ENCODE data around the gene KATNAL1.

KATNAL1 gene

DNA sequence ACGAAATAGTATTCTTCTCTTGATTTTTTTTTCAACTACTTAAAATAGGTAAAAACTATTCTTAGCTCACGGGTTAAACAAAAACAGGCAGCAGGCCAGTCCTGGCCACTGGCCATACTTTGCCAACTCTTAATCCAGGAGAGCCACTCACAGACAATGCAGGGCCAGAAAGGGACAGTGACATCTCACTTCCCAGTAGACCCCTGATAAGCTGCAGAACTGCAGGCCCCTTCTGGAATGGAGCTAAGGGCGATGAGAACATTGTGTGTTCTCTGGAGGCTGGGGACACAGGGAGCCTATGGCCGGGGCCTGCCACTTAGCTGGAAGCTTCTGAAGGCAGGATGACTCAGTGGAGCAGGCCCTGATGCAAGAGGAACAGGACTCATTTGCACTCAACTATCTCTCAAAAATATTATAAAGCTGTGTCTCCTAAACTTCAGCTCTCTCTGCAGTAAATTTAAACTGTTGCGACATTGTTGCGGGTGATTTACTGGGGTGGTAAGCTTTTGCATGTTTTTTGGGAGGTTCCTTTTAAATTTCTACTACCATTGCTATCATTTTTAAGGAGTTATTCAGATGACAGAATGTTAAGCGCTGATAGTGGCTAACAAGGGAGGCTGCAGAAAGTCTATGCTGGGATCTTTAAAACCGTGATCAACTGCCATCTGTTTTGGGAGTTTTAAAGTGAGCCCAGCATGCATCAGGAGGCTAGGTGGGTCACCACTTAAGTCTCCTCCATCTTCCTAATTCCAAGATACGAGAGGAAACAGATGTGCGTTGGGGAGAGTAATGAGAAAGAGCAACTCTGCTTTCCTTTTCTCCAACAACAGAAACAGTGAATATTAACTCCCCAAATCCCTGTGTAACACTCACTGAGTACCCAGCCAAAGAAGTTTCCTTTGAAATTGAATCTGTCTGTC lies 33.2 kb upstream of the KATNAL1 start:
- TF ChIP-seq GATA3 (IDR thresholded peaks at IDR 0.05; ENCODE audit: low read depth, low read length) (no peak), GATA2 (IDR thresholded peaks at IDR 0.05; ENCODE audit: low read depth, low read length) (no peak)

GRCh38 chr13:30339738-30340330 lies 32.5 kb upstream of the KATNAL1 start:
- no peak for TF ChIP-seq GATA2 (IDR thresholded peaks at IDR 0.05; ENCODE audit: low read depth, low read length)
- TF ChIP-seq GATA3 (IDR thresholded peaks at IDR 0.05; ENCODE audit: low read depth, low read length), result no peak

GRCh38 chr13:30338952-30339351 lies 31.6 kb upstream of the KATNAL1 start:
- TF ChIP-seq GATA2 (IDR thresholded peaks at IDR 0.05; ENCODE audit: low read depth, low read length), result no peak
- TF ChIP-seq GATA3 (IDR thresholded peaks at IDR 0.05; ENCODE audit: low read depth, low read length), result no peak

GRCh38 chr13:30338331-30338851 lies 31.0 kb upstream of the KATNAL1 start:
- no peak; the same call in 1 of the 2 replicates for TF ChIP-seq GATA2 (IDR thresholded peaks at IDR 0.05; ENCODE audit: low read depth, low read length)
- TF ChIP-seq GATA3 (IDR thresholded peaks at IDR 0.05; ENCODE audit: low read depth, low read length), result no peak

DNA sequence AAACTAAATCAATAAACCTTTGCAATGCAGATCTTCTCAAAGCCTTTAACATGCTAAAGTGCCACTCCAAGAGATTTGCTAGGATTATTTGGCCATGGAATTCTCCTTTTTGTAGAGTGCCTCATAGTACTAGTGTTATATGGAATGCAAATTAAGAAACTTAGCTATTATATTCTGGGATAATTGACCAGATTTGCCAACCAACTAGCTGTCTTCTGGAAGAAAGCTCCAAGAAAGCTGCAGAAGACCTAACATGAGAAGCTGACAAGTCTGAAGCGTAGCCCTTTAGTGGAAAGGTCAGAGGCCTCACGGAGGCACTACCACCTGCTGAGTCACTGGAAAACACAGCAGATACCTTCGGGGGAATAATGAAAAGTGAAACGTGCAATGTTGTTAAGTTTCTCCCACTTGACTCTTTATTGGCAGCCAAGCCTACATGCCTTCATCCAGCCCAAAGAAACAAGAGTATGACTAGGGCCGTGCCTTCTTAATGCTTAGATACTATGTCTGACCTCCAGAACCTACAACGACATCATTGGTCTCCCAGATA lies 29.8 kb upstream of the KATNAL1 start:
- no peak for TF ChIP-seq GATA2 (IDR thresholded peaks at IDR 0.05; ENCODE audit: low read depth, low read length)
- no peak for TF ChIP-seq GATA3 (IDR thresholded peaks at IDR 0.05; ENCODE audit: low read depth, low read length)

- TF ChIP-seq GATA3 (IDR thresholded peaks at IDR 0.05; ENCODE audit: low read depth, low read length), result no peak
- no peak for TF ChIP-seq GATA2 (IDR thresholded peaks at IDR 0.05; ENCODE audit: low read depth, low read length)
These were observed 27.5 kb upstream of the KATNAL1 start for GRCh38 chr13:30334663-30335386.

DNA sequence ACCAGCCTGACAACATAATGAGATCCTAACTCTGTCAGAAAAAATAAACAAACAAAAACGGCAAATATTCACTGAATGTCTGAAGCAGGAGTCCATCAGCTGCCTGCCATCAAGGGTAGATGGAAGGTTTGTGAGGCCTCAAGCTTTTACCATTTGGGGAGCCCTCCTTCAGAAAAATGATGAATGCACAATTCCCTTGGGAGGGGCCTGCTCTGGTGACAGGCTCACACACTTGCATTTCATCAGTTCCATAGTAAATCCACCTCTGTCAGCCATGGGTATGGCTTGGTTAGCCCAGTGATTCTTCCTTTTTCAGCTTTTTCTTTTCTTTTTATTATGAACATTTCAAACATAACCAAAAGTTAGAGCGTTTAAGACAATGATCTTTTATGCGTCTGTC lies 26.3 kb upstream of the KATNAL1 start:
- TF ChIP-seq GATA2 (IDR thresholded peaks at IDR 0.05; ENCODE audit: low read depth, low read length) (no peak), GATA3 (IDR thresholded peaks at IDR 0.05; ENCODE audit: low read depth, low read length) (no peak)

- TF ChIP-seq GATA3 (IDR thresholded peaks at IDR 0.05; ENCODE audit: low read depth, low read length), result no peak
- TF ChIP-seq GATA2 (IDR thresholded peaks at IDR 0.05; ENCODE audit: low read depth, low read length), result no peak
These were observed 25.2 kb upstream of the KATNAL1 start for GRCh38 chr13:30332456-30333143.

- TF ChIP-seq GATA2 (IDR thresholded peaks at IDR 0.05; ENCODE audit: low read depth, low read length), result no peak
- no peak for TF ChIP-seq GATA3 (IDR thresholded peaks at IDR 0.05; ENCODE audit: low read depth, low read length)
These were observed 24.0 kb upstream of the KATNAL1 start for GRCh38 chr13:30331331-30331771.

- TF ChIP-seq GATA3 (IDR thresholded peaks at IDR 0.05; ENCODE audit: low read depth, low read length) (no peak), GATA2 (IDR thresholded peaks at IDR 0.05; ENCODE audit: low read depth, low read length) (no peak)
These were observed 21.7 kb upstream of the KATNAL1 start for GRCh38 chr13:30329009-30329585.

GRCh38 chr13:30325668-30326067 lies 18.3 kb upstream of the KATNAL1 start:
- TF ChIP-seq GATA3 (IDR thresholded peaks at IDR 0.05; ENCODE audit: low read depth, low read length) (no peak), GATA2 (IDR thresholded peaks at IDR 0.05; ENCODE audit: low read depth, low read length) (no peak)

DNA sequence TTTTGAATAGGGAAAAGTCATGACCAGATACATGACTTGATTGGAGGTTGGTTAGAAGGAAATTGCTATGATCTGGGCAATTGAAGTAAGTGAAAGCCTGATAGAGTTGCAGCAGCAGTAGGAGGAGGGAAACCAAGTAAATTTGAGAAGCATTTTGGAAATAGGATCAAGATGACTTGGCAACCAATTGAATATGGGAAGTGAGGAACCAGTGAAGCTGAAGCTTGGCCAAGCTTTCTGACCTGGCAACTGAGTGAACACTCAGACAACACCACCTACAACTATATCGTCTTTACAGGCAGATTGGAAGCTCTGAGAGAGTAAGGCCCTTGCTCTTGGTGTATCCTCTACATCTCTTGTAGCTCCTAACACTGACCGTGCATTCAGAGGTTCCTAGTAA lies 16.2 kb upstream of the KATNAL1 start:
- TF ChIP-seq GATA3 (IDR thresholded peaks at IDR 0.05; ENCODE audit: low read depth, low read length) (no peak), GATA2 (IDR thresholded peaks at IDR 0.05; ENCODE audit: low read depth, low read length) (no peak)

- no peak for TF ChIP-seq GATA3 (IDR thresholded peaks at IDR 0.05; ENCODE audit: low read depth, low read length)
- no peak for TF ChIP-seq GATA2 (IDR thresholded peaks at IDR 0.05; ENCODE audit: low read depth, low read length)
These were observed 15.1 kb upstream of the KATNAL1 start for GRCh38 chr13:30322428-30322827.
